Caco-2 (cell line): ENCODE measurements around the gene MCMBP. TPM values are rescaled to one million over a fixed set of nuclear protein-coding genes. Genes with fewer than 3 reads are reported as not detected.

Experiments used
- BruUV-seq: library from RNA; stranded (reverse); fragments of 400-500 nt; replicated peaks from 2 replicates; lab custom pipeline; 2021; lab: Mats Ljungman, UMichigan
- CTCF ChIA-PET: fragments of 300-600 bp; sonication (Branson Sonifier 250); formaldehyde crosslinking; loops from one replicate; lab custom pipeline; 2022; ENCODE audit warnings: antibody characterized with exemption; lab: Charles Lee
- POLR2A ChIA-PET: fragments of 300-600 bp; sonication (Branson Sonifier 250); formaldehyde crosslinking; loops from one replicate; lab custom pipeline; 2022; ENCODE audit warnings: antibody characterized with exemption; lab: Charles Lee
- DNase-seq, 2 experiments: peaks; one replicate each; pipeline versions ENCODE4 v3.0.0 to v3.0.0-alpha.2; 2020 to 2022
- H3K27me3 ChIP-seq: replicated peaks from 2 replicates; pipeline ENCODE4 v1.6.0; 2011; ENCODE audit warnings: low read length; ENCODE audit not compliant: control insufficient read depth, insufficient read depth
- H3K36me3 ChIP-seq: 2 replicates; pipeline ENCODE4 v1.5.1; 2011; ENCODE audit warnings: low read length; ENCODE audit not compliant: control insufficient read depth, insufficient read depth
- H3K4me1 ChIP-seq: fragments of 250-450 bp; sonication (Bioruptor Pico); 2 replicates; pipeline ENCODE4 v1.5.1; 2020; ENCODE audit warnings: mild to moderate bottlenecking
- H3K4me3 ChIP-seq: 2 replicates; pipeline ENCODE4 v1.5.1; 2011; ENCODE audit warnings: low read depth, mild to moderate bottlenecking, control low read depth, low read length
- H3K9me3 ChIP-seq: fragments of 250-450 bp; sonication (Bioruptor Pico); 2 replicates; pipeline ENCODE4 v1.5.1; 2020; ENCODE audit warnings: mild to moderate bottlenecking, moderate library complexity
- H3K27ac Mint-ChIP-seq: one replicate; pipeline ENCODE4 v1.8.0; 2022; ENCODE audit warnings: mixed read lengths; ENCODE audit not compliant: unreplicated experiment
- H3K27me3 Mint-ChIP-seq: one replicate; pipeline ENCODE4 v1.8.0; 2022; ENCODE audit warnings: mixed read lengths; ENCODE audit not compliant: insufficient read depth, unreplicated experiment
- H3K36me3 Mint-ChIP-seq: one replicate; pipeline ENCODE4 v1.8.0; 2022; ENCODE audit warnings: mild to moderate bottlenecking, mixed read lengths; ENCODE audit not compliant: insufficient read depth, unreplicated experiment
- H3K4me1 Mint-ChIP-seq: one replicate; pipeline ENCODE4 v1.8.0; 2022; ENCODE audit warnings: low read depth, mixed read lengths; ENCODE audit not compliant: unreplicated experiment
- H3K4me3 Mint-ChIP-seq: one replicate; pipeline ENCODE4 v1.8.0; 2022; ENCODE audit warnings: mild to moderate bottlenecking, moderate library complexity, mixed read lengths; ENCODE audit not compliant: unreplicated experiment
- H3K9me3 Mint-ChIP-seq: one replicate; pipeline ENCODE4 v1.8.0; 2022; ENCODE audit warnings: mixed read lengths; ENCODE audit not compliant: unreplicated experiment
- intact Hi-C: fragments of 100-400 bp; cut with micrococcal nuclease; formaldehyde crosslinking; loops from one replicate; pipeline ENCODE4 v1.10.0; 2022; ENCODE audit not compliant: unreplicated experiment
- total RNA-seq: library from RNA; stranded (reverse); gene quantifications from 2 replicates; pipeline ENCODE4 v1.2.3, GENCODE V29; 2022
- TF ChIP-seq, protein P1 (sequence below), 2 experiments: fragments of 200-600 bp in 1 of 2; IDR thresholded peaks; 1 replicate in 1 of 2; 2 replicates in 1 of 2; pipeline versions ENCODE4 v1.5.1 to v1.8.0; 2011 to 2022; ENCODE audit warnings: antibody characterized with exemption in 1 of 2, control low read depth in 1 of 2, inconsistent platforms in 1 of 2, low read depth in 1 of 2, low read length in 1 of 2, mild to moderate bottlenecking in 1 of 2, moderate library complexity in 1 of 2; ENCODE audit not compliant: insufficient read depth in 1 of 2, severe bottlenecking in 1 of 2, unreplicated experiment in 1 of 2

The MCMBP gene
- total RNA-seq, 1 experiment from 2014 or later = 88.4 TPM

DNA sequence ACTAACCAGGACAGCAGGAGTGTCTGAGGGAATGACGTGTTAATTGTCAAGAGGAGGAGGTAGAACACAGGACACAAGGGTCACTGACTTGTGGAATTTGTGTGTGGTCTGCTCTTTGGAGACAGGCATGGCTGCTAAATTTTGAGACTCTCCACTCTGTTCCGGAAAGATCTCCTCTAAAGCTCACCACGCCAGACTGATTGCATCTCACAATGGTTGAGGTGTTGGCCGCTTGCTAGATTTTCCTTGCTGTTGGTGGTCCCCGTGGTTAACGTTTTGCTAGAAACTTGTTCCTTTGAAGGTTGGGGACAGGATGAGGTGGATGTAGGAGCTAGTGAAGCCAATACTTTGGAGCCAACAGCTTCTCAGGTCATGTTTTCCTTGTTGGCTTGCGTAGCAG lies 57.0 kb downstream of the MCMBP start:
- no TSS peak for BruUV-seq
- ChIA-PET POLR2A (no interaction called here), CTCF (no interaction called here)
- no peaks in the 10 kb centered on the region for H3K27me3 ChIP-seq
- no peak overlapping the region for H3K4me3 ChIP-seq
- Mint-ChIP-seq H3K27me3 (no peaks in the 10 kb centered on the region), H3K36me3 (peaks cover 20% of the 10 kb centered on the region), H3K4me3 (no peak overlapping the region), H3K9me3 (no peaks in the 10 kb centered on the region), H3K4me1 (no peaks in the 10 kb centered on the region), H3K27ac (no peak overlapping the region)
- H3K36me3 ChIP-seq = no peaks in the 10 kb centered on the region
- intact Hi-C loops = no loop called here
- TF ChIP-seq, protein P1, sequence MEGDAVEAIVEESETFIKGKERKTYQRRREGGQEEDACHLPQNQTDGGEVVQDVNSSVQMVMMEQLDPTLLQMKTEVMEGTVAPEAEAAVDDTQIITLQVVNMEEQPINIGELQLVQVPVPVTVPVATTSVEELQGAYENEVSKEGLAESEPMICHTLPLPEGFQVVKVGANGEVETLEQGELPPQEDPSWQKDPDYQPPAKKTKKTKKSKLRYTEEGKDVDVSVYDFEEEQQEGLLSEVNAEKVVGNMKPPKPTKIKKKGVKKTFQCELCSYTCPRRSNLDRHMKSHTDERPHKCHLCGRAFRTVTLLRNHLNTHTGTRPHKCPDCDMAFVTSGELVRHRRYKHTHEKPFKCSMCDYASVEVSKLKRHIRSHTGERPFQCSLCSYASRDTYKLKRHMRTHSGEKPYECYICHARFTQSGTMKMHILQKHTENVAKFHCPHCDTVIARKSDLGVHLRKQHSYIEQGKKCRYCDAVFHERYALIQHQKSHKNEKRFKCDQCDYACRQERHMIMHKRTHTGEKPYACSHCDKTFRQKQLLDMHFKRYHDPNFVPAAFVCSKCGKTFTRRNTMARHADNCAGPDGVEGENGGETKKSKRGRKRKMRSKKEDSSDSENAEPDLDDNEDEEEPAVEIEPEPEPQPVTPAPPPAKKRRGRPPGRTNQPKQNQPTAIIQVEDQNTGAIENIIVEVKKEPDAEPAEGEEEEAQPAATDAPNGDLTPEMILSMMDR (IDR thresholded peaks at IDR 0.05; ENCODE audit: insufficient read depth in 1 of 2, low read depth in 1 of 2, low read length in 1 of 2, severe bottlenecking in 1 of 2, unreplicated experiment in 1 of 2) = no peak
- DNase-seq = no peak
- H3K9me3 ChIP-seq = no peaks in the 10 kb centered on the region
- no peaks in the 10 kb centered on the region for H3K4me1 ChIP-seq

GRCh38 chr10:119812684-119813083 lies 60.0 kb downstream of the MCMBP start:
- Mint-ChIP-seq H3K27me3 (no peaks in the 10 kb centered on the region), H3K36me3 (peaks cover 20% of the 10 kb centered on the region), H3K4me1 (no peaks in the 10 kb centered on the region), H3K27ac (no peak overlapping the region), H3K4me3 (no peak overlapping the region), H3K9me3 (no peaks in the 10 kb centered on the region)
- Histone ChIP-seq H3K36me3 (no peaks in the 10 kb centered on the region), H3K4me1 (no peaks in the 10 kb centered on the region), H3K27me3 (no peaks in the 10 kb centered on the region), H3K9me3 (no peaks in the 10 kb centered on the region), H3K4me3 (no peak overlapping the region)
- no TSS peak for BruUV-seq
- no peak for DNase-seq
- intact Hi-C loops = no loop called here
- ChIA-PET POLR2A (no interaction called here), CTCF (no interaction called here)
- TF ChIP-seq, protein P1 (IDR thresholded peaks at IDR 0.05; ENCODE audit: insufficient read depth in 1 of 2, low read depth in 1 of 2, low read length in 1 of 2, severe bottlenecking in 1 of 2, unreplicated experiment in 1 of 2) = no peak

DNA sequence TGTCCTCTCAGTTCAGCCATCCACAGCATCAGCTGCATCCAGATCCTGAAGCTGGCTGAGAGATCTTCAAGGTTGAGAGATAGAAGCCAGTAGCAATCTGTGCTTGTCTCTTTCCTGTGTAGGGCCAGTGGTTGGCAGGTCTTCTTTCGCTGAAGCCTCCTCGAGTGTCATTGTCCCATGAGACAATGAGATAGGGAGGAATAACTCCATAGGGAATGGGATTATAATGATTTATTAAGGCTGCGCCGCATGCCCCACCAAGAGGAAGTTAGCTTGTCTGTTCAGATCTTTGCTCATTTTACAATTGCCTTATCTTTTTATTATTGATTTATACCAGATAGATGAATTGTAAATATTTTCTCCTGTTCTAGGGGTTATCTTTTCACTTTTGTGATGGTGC lies 61.5 kb downstream of the MCMBP start:
- ChIA-PET CTCF (no interaction called here), POLR2A (no interaction called here)
- no TSS peak for BruUV-seq
- no peaks in the 10 kb centered on the region for H3K9me3 Mint-ChIP-seq
- no peak for DNase-seq
- TF ChIP-seq, protein P1 (IDR thresholded peaks at IDR 0.05; ENCODE audit: insufficient read depth in 1 of 2, low read depth in 1 of 2, low read length in 1 of 2, severe bottlenecking in 1 of 2, unreplicated experiment in 1 of 2) = no peak
- Histone ChIP-seq H3K4me3 (no peak overlapping the region), H3K9me3 (no peaks in the 10 kb centered on the region), H3K4me1 (no peaks in the 10 kb centered on the region), H3K27me3 (no peaks in the 10 kb centered on the region), H3K36me3 (no peaks in the 10 kb centered on the region)
- H3K4me3 Mint-ChIP-seq = no peak overlapping the region
- H3K4me1 Mint-ChIP-seq = no peaks in the 10 kb centered on the region
- no peaks in the 10 kb centered on the region for H3K27me3 Mint-ChIP-seq
- no peak overlapping the region for H3K27ac Mint-ChIP-seq
- intact Hi-C loops = no loop called here
- H3K36me3 Mint-ChIP-seq = peaks cover 24% of the 10 kb centered on the region
